Measurements from ENCODE around the gene CD84.

DNA sequence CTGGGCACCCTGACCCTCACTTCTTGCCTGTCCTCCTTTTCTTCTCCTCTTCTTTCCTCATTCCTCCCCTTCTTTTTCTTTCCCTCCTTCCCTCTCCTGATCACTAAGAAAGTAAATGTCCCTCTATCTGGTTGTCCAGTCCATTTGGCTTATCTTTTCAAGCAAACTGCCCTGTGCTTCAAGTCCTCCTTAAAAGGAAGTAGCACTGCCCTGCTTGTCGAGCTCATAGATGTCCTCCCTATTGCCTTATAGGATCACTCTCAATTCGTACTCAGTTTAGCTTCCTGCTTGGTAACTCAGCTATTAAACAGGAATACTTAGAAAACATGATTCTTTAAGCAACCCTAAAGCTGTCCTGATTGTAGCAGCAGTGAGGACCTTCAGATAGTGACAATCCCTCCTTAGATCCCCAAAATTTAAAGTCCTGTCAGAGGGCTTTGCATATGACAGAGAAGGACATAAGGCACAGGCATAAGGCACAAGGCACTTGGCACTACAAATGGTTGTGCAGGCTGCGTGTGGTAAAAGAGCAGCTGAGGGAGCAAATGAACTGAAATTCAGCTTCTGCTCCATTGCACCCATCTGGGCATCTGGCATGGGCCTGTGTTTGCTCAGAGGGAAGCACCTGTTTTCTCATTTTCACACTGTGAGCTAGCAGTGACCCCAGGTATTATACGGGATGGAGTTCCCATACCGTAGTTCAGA, 30.2 kb downstream of the CD84 start:
- TF ChIP-seq, protein P1, sequence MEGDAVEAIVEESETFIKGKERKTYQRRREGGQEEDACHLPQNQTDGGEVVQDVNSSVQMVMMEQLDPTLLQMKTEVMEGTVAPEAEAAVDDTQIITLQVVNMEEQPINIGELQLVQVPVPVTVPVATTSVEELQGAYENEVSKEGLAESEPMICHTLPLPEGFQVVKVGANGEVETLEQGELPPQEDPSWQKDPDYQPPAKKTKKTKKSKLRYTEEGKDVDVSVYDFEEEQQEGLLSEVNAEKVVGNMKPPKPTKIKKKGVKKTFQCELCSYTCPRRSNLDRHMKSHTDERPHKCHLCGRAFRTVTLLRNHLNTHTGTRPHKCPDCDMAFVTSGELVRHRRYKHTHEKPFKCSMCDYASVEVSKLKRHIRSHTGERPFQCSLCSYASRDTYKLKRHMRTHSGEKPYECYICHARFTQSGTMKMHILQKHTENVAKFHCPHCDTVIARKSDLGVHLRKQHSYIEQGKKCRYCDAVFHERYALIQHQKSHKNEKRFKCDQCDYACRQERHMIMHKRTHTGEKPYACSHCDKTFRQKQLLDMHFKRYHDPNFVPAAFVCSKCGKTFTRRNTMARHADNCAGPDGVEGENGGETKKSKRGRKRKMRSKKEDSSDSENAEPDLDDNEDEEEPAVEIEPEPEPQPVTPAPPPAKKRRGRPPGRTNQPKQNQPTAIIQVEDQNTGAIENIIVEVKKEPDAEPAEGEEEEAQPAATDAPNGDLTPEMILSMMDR (conservative IDR thresholded peaks at IDR 0.05; ENCODE audit: low read depth, low read length), result no peak
- no peak for TF ChIP-seq EZH2 (IDR thresholded peaks at IDR 0.05; ENCODE audit: borderline replicate concordance, low read depth, low read length, poor library complexity, severe bottlenecking)
